BLaER1 treated with 17β-estradiol and CSF1 and Interleukin-3, amounts not matched to agents 10 nM and 100 nM (cell line): ENCODE results near the gene PCDHGA6.
"Not testable (repeated sequence)": the region's sequence is repeated elsewhere in the genome, so short reads cannot be mapped to it uniquely, and the experiment has no call there.

Experiments used
- H3K27ac ChIP-seq, 11 experiments: shearing (Covaris generic); formaldehyde crosslinking; 2 replicates each; pipeline ENCODE4 v1.8.1; 2022
- H3K27me3 ChIP-seq, 11 experiments: shearing (Covaris generic); formaldehyde crosslinking; 2 replicates each; pipeline ENCODE4 v1.8.1; 2022
- H3K36me3 ChIP-seq, 11 experiments: shearing (Covaris generic); formaldehyde crosslinking; 2 replicates each; pipeline ENCODE4 v1.8.1; 2022
- H3K4me1 ChIP-seq, 10 experiments: shearing (Covaris generic); formaldehyde crosslinking; 2 replicates each; pipeline ENCODE4 v1.8.1; 2022
- H3K4me2 ChIP-seq, 11 experiments: shearing (Covaris generic); formaldehyde crosslinking; 2 replicates each; pipeline ENCODE4 v1.8.1; 2022
- H3K4me3 ChIP-seq, 10 experiments: shearing (Covaris generic); formaldehyde crosslinking; 2 replicates each; pipeline ENCODE4 v1.8.1; 2022
- H3K9ac ChIP-seq, 11 experiments: shearing (Covaris generic); formaldehyde crosslinking; 2 replicates each; pipeline ENCODE4 v1.8.1; 2022
- H3K9me3 ChIP-seq, 11 experiments: shearing (Covaris generic); formaldehyde crosslinking; replicated peaks in 1 of 11; 2 replicates each; pipeline ENCODE4 v1.8.1; 2022
- H4K20me1 ChIP-seq, 11 experiments: shearing (Covaris generic); formaldehyde crosslinking; 2 replicates each; pipeline ENCODE4 v1.8.1; 2022
- Cebpa-rat ChIP-seq, 11 experiments: shearing (Covaris generic); IDR thresholded peaks; 2 replicates each; pipeline ENCODE4 v1.8.1; 2022

Gene PCDHGA6

GRCh38 chr5:141413540-141414069, 39.9 kb downstream of the PCDHGA6 start:
- Histone ChIP-seq H3K9me3 (peaks cover 46 to 57% (median 49%) of the 10 kb centered on the region in 11 experiments), H3K9ac (peak overlapping the region in 10 of 11 experiments; percentile 49 to 72 (median 63); a peak in 12 of 22 replicates), H3K4me3 (peak overlapping the region; percentile 53 to 69 (median 60)), H3K4me2 (peak overlapping the region; percentile 62 to 85 (median 76)), H4K20me1 (no peaks in the 10 kb centered on the region), H3K27me3 (peaks cover 16 to 41% (median 24%) of the 10 kb centered on the region in 11 experiments), H3K27ac (no peak overlapping the region), H3K36me3 (peaks cover 0 to 10% (median 0%) of the 10 kb centered on the region in 11 experiments; a peak in 4 of 22 replicates), H3K4me1 (peaks cover 0 to 21% (median 10%) of the 10 kb centered on the region in 10 experiments; a peak in 14 of 20 replicates)
- TF ChIP-seq Cebpa-rat (IDR thresholded peaks at IDR 0.05), result no peak

- not testable (repeated sequence) for H3K9ac ChIP-seq, H4K20me1 ChIP-seq, H3K27ac ChIP-seq
- H3K4me3 ChIP-seq, result peak overlapping the region in 6 of 10 experiments; percentile 9 to 41 (median 24); a peak in 2 of 20 replicates
- H3K36me3 ChIP-seq, result peaks cover 0 to 21% (median 10%) of the 10 kb centered on the region in 11 experiments; a peak in 11 of 22 replicates
- peaks cover 46 to 57% (median 49%) of the 10 kb centered on the region in 11 experiments for H3K9me3 ChIP-seq
- H3K4me2 ChIP-seq, result peak overlapping the region; percentile 54 to 85 (median 71); a peak in 21 of 22 replicates
- H3K4me1 ChIP-seq, result peaks cover 0 to 21% (median 10%) of the 10 kb centered on the region in 10 experiments; a peak in 14 of 20 replicates
- peaks cover 16 to 46% (median 29%) of the 10 kb centered on the region in 11 experiments for H3K27me3 ChIP-seq
These were observed 41.0 kb downstream of the PCDHGA6 start for GRCh38 chr5:141414548-141415274.

GRCh38 chr5:141415275-141415618, 41.6 kb downstream of the PCDHGA6 start:
- Histone ChIP-seq H3K36me3 (peaks cover 0 to 20% (median 13%) of the 10 kb centered on the region in 11 experiments; a peak in 11 of 22 replicates), H3K4me3 (peak overlapping the region in 8 of 10 experiments; percentile 9 to 45 (median 28); a peak in 4 of 20 replicates), H3K9me3 (peaks cover 46 to 57% (median 49%) of the 10 kb centered on the region in 11 experiments), H3K4me1 (peaks cover 0 to 21% (median 10%) of the 10 kb centered on the region in 10 experiments; a peak in 14 of 20 replicates), H3K4me2 (peak overlapping the region; percentile 54 to 75 (median 70)), H3K27me3 (peaks cover 16 to 49% (median 32%) of the 10 kb centered on the region in 11 experiments)
- not testable (repeated sequence) for H4K20me1 ChIP-seq, H3K9ac ChIP-seq, H3K27ac ChIP-seq

- peaks cover 24 to 68% (median 53%) of the 10 kb centered on the region in 11 experiments for H3K27me3 ChIP-seq
- not testable (repeated sequence) for H3K27ac ChIP-seq, H3K9ac ChIP-seq, H4K20me1 ChIP-seq
- peaks cover 0 to 21% (median 10%) of the 10 kb centered on the region in 10 experiments; a peak in 14 of 20 replicates for H3K4me1 ChIP-seq
- peak within 1 kb of the TSS in 9 of 11 experiments; percentile 9 to 47 (median 26); a peak in 7 of 22 replicates for H3K4me2 ChIP-seq
- H3K9me3 ChIP-seq, result peaks cover 67 to 80% (median 71%) of the 10 kb centered on the region in 11 experiments
- peaks cover 0 to 39% (median 27%) of the 10 kb centered on the region in 11 experiments; a peak in 14 of 22 replicates for H3K36me3 ChIP-seq
- peak within 1 kb of the TSS; percentile 37 to 60 (median 44); a peak in 17 of 20 replicates for H3K4me3 ChIP-seq
These were observed 43.9 kb downstream of the PCDHGA6 start, which contains the start of gene PCDHGB7 for GRCh38 chr5:141417494-141418172. PCDHGB7 (plus strand) TSS chr5:141417677; CDS start chr5:141417860, 183 bp downstream.

- Histone ChIP-seq H3K27ac (no peak overlapping the region), H3K36me3 (peaks cover 0 to 47% (median 27%) of the 10 kb centered on the region in 11 experiments; a peak in 14 of 22 replicates), H3K9me3 (peaks cover 73 to 82% (median 76%) of the 10 kb centered on the region in 11 experiments), H4K20me1 (no peaks in the 10 kb centered on the region), H3K9ac (no peak overlapping the region), H3K4me2 (no peak overlapping the region), H3K4me1 (peaks cover 0 to 16% (median 7%) of the 10 kb centered on the region in 10 experiments; a peak in 13 of 20 replicates), H3K27me3 (peaks cover 14 to 54% (median 43%) of the 10 kb centered on the region in 11 experiments), H3K4me3 (peak overlapping the region in 4 of 10 experiments; percentile 23 to 48 (median 37); a peak in 3 of 20 replicates)
- no peak for TF ChIP-seq Cebpa-rat (IDR thresholded peaks at IDR 0.05)
These were observed 45.6 kb downstream of the PCDHGA6 start for GRCh38 chr5:141419074-141419880.

- no peak for TF ChIP-seq Cebpa-rat (IDR thresholded peaks at IDR 0.05)
- Histone ChIP-seq H3K27me3 (peaks cover 8 to 42% (median 31%) of the 10 kb centered on the region in 11 experiments; a peak in 20 of 22 replicates), H3K4me3 (peak within 1 kb of the TSS in 6 of 10 experiments; percentile 2 to 35 (median 16); a peak in 4 of 20 replicates), H4K20me1 (no peaks in the 10 kb centered on the region), H3K4me2 (no peak within 1 kb of the TSS), H3K27ac (no peak within 1 kb of the TSS), H3K36me3 (peaks cover 0 to 51% (median 27%) of the 10 kb centered on the region in 11 experiments; a peak in 14 of 22 replicates), H3K9me3 (peaks cover 63 to 77% (median 70%) of the 10 kb centered on the region in 11 experiments), H3K4me1 (peaks cover 0 to 3% (median 0%) of the 10 kb centered on the region in 10 experiments; a peak in 2 of 20 replicates), H3K9ac (no peak within 1 kb of the TSS)
These were observed 47.3 kb downstream of the PCDHGA6 start, which contains the start of gene PCDHGA11 for GRCh38 chr5:141420855-141421488. PCDHGA11 (plus strand) TSS chr5:141421051; CDS start chr5:141421228, 177 bp downstream.

- peaks cover 8 to 42% (median 31%) of the 10 kb centered on the region in 11 experiments; a peak in 20 of 22 replicates for H3K27me3 ChIP-seq
- H3K9me3 ChIP-seq, result peaks cover 63 to 81% (median 70%) of the 10 kb centered on the region in 11 experiments
- peak overlapping the region in 4 of 10 experiments; percentile 14 to 35 (median 16); a peak in 1 of 20 replicates for H3K4me3 ChIP-seq
- no peak overlapping the region for H3K27ac ChIP-seq
- H3K4me2 ChIP-seq, result no peak overlapping the region
- no peak for TF ChIP-seq Cebpa-rat (IDR thresholded peaks at IDR 0.05)
- H3K4me1 ChIP-seq, result no peaks in the 10 kb centered on the region
- no peaks in the 10 kb centered on the region for H4K20me1 ChIP-seq
- H3K9ac ChIP-seq, result no peak overlapping the region
- H3K36me3 ChIP-seq, result peaks cover 0 to 55% (median 31%) of the 10 kb centered on the region in 11 experiments; a peak in 14 of 22 replicates
These were observed 47.8 kb downstream of the PCDHGA6 start for GRCh38 chr5:141421489-141421855.
